ENCODE results near the gene POPDC3.

Gene POPDC3

GRCh38 chr6:105138141-105138540 lies 41.7 kb downstream of the POPDC3 start:
- no peak for DNase-seq

- DNase-seq, result no peak
These were observed 42.4 kb downstream of the POPDC3 start for GRCh38 chr6:105137388-105137787.

- DNase-seq, result peak in 2 of 5 donors; percentile 3 to 30
These were observed 43.1 kb downstream of the POPDC3 start for GRCh38 chr6:105136431-105137350.

- DNase-seq, result no peak
These were observed 43.8 kb downstream of the POPDC3 start for GRCh38 chr6:105135907-105136430.

DNA sequence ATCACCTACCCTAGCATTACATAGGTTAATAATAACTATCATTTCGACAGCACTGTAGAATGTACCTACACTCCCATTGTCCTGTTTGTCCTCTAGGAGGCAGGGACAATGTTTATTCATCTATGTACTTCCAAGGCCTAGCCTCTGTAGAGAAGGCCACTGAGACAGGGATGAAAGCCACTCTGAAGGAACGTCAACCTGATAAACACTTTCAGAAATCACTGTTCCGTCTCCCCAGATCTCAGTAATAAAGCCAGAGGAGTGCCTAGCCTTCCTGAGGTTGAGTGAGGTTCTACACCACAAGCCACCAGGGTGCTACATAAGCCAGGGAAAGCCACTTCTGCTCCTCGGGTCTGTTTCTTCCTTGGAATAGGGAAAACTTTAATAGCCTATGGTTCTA lies 44.8 kb downstream of the POPDC3 start:
- DNase-seq, result no peak

DNA sequence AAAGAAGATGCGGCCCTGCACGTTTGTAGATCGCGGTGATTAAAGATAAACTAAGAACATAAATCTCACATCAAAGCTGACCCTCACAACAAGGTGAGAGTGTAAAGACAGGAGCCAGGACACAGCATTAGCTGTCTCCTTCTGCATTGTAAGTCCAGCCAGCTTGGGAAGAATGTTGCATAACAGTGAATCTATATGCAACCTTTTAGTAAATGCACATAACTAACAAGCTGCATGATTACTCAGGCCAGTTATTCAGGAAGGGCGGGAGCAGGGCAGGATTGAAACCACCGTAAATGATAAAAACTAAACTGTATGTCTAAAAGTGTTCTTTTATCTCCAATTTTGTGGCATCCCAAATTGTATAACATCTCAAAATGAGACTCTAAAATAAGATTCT lies 57.1 kb downstream of the POPDC3 start:
- DNase-seq, result no peak

DNA sequence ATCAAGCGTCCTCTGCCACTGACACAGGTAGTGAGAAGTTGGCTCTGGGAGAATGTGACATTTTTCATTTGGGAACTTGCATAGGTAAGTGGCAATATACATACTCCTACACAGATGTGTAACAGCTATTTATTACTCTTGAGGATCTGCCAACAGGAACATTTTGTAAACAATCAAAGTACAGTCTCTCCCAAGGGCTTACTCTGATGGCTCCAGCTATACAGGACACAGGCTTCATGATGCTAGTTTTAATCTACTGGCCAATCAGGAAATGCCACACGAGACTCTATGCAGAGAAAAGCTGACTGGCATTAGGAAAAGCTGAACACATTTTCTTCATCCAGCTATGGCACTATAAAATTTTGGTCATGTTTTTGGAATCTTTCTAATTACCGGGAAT lies 57.8 kb downstream of the POPDC3 start:
- no peak for DNase-seq

DNA sequence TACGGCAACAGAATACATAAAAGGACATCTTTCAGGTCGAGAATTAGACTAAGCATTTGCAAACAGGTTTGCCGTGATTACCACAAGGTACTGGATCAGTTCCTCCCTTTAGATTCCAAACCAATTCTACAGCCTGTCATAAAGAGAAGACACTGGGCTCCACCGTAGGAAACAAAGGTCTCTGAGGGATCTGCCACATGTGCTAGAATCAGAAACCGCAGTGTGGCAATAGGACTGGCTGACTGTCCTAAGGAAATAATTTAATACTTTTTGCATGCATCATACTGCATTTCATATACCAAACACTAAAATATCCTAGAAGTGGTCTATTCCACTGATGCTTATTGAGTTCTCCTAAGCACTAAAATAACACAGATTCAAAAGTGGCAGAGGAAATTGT lies 59.2 kb downstream of the POPDC3 start:
- DNase-seq, result no peak

GRCh38 chr6:105116150-105116549 lies 63.7 kb downstream of the POPDC3 start:
- no peak for DNase-seq

DNA sequence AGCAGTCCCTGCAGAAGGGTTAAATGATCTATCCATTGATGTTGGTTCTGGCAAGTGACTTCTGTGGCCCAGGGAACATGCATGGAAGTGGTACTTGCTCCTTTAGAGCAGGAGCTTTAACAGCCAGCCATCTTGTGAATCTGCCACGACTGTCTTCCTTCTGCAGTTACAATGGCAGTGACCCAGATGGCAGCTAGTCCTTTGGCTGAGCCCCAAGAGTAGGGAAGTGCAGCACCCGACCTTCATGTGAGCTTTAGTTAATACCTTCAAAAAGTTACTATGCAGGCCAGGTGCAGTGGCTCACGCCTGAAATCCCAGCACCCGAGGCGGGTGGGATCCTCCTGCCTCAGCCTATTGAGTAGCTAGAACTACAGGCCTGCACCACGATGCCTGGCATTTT lies 66.4 kb downstream of the POPDC3 start:
- no peak for DNase-seq

GRCh38 chr6:105112577-105112976 lies 67.2 kb downstream of the POPDC3 start:
- no peak for DNase-seq

DNA sequence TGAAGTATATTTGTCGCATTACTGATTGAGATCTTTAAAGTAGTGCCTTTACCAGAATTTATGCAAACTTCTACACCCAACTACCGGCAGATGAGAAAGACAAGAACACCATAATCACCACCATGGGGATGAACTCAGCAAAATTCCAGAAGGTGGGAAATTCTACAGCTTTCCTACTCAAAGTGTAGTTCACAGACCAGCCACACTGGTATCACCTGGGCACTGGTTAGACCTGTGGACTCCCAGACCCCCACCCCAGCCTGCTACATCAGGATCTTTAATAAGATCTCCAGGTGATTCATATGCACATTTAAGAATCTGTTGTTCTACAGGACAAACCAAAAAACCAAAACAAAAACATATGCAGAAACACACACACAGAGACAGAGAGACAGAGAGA lies 67.9 kb downstream of the POPDC3 start:
- DNase-seq, result no peak

DNA sequence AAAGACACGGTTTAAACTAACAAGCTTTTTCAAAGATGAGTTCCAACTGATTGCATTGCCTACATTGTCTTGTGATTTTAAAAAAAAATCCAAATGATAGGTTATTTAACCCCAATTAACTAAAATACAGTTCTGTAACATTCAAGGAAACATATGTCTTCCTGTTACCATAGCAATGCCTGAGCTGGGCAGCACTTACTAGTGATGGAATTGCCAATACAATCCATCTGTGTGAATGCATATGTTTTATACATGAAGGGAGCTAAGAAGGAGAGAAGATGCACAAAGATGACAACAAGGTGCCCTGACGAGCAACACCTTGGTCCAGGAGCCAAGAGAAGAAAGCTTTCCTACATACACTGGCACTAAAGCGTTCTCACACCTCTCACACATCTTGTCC lies 68.7 kb downstream of the POPDC3 start:
- no peak for DNase-seq

DNA sequence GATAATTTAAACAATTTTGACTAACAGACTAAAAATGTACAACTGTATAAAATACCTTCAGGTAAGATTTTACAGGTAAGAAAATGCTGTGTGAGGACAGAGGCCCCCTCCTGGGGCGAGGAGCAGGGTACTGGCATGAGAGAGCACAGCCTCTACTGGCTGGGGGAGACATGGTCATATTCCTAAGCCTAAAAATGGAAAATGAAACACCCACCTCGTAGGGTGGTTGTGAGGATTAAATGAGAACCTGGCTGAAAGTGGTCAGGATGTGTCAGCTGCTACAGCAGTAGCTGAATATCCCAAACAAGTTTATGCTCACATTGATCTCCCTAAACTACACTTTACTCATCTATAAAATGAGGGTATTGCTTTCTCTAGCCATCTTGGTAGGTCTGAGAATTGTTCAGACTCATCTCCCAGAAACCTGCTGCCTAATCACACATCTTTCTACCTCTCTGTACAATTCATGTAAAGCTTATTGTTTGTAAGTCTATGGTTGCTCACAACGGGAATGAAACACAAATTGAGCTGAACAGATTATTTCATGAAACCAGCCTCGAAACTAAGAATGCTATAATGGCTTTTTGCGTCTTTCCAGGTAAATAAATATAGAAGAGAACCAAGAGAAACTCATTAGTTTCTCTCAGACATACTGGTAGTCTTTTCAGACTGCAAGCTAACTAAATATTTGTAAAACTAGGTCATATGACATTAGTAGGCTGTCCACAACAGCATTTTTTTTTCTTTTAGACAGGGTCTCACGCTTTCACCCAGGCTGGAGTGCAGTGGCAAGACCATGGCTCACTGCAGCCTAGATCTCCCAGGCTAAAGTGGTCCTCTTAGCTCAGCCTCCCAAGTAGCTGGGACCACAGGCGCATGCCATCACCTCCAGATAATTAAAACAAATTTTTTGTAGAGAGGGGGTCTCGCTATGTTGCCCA lies 69.6 kb downstream of the POPDC3 start:
- no peak for DNase-seq

- no peak for DNase-seq
These were observed 71.1 kb downstream of the POPDC3 start for GRCh38 chr6:105108631-105109262.
